Spleen (tissue), 11 donors: ENCODE data around the gene EFNA5. TPM values are rescaled to one million over a fixed set of nuclear protein-coding genes. Genes with fewer than 3 reads are reported as not detected.
A peak's percentile ranks its signal among the peaks of the same experiment; 100 is the strongest.

ENCODE experiments used
- DNase-seq: peaks from one replicate; pipeline ENCODE4 v3.0.0-alpha.2; 2020
- H3K27ac ChIP-seq, 8 donors: fragments of 200-600 bp; sonication (generic) in 7 of 8; 1 replicate in 4 of 8; 2 replicates in 4 of 8; pipeline versions ENCODE4 v1.5.0 to v1.8.0; 2016 to 2021; ENCODE audit warnings: inconsistent platforms in 4 of 8, mild to moderate bottlenecking in 4 of 8, moderate library complexity in 1 of 8
- H3K27me3 ChIP-seq, 7 donors: fragments of 200-600 bp; sonication (generic) in 6 of 7; replicated peaks in 1 of 7; 1 replicate in 4 of 7; 2 replicates in 3 of 7; pipeline versions ENCODE4 v1.5.0 to v1.8.0; 2016 to 2021; ENCODE audit warnings: inconsistent platforms in 3 of 7, mild to moderate bottlenecking in 1 of 7
- H3K36me3 ChIP-seq, 6 donors: fragments of 200-600 bp; sonication (generic) in 5 of 6; 1 replicate in 4 of 6; 2 replicates in 2 of 6; pipeline versions ENCODE4 v1.5.0 to v1.8.0; 2016 to 2021; ENCODE audit warnings: inconsistent platforms in 2 of 6
- H3K4me1 ChIP-seq, 6 donors: fragments of 200-600 bp; sonication (generic) in 5 of 6; 1 replicate in 3 of 6; 2 replicates in 3 of 6; pipeline versions ENCODE4 v1.5.0 to v1.8.0; 2016 to 2021; ENCODE audit warnings: inconsistent platforms in 3 of 6
- H3K4me3 ChIP-seq, 8 donors: fragments of 200-600 bp; sonication (generic) in 7 of 8; 1 replicate in 4 of 8; 2 replicates in 4 of 8; pipeline versions ENCODE4 v1.5.0 to v1.8.0; 2016 to 2021; ENCODE audit warnings: inconsistent platforms in 4 of 8, mild to moderate bottlenecking in 4 of 8, moderate library complexity in 2 of 8
- H3K9me3 ChIP-seq, 8 donors: fragments of 200-600 bp; sonication (generic) in 7 of 8; 1 replicate in 4 of 8; 2 replicates in 4 of 8; pipeline versions ENCODE4 v1.5.0 to v1.8.0; 2016 to 2021; ENCODE audit warnings: inconsistent platforms in 4 of 8
- POLR2A ChIP-seq, 3 donors: fragments of 450-650 bp; IDR thresholded peaks; one replicate each; pipeline ENCODE4 v1.5.1; 2017; ENCODE audit warnings: antibody characterized with exemption in 3 of 3, mild to moderate bottlenecking in 1 of 3
- POLR2AphosphoS5 ChIP-seq, 3 donors: sonication (generic); formaldehyde crosslinking; IDR thresholded peaks; one replicate each; pipeline ENCODE4 v1.5.1; 2017; ENCODE audit warnings: antibody characterized with exemption in 3 of 3
- WGBS, 5 donors: extraction: QIAGEN DNeasy Blood & Tissue Kit in 3 of 5; methylation state at CpG; one replicate each; pipeline versions ENCODE4 v1.1.5 to v1.1.7; 2013 to 2018; 5-methylcytosine and 5-hydroxymethylcytosine counted together
- intact Hi-C: fragments of 100-400 bp; cut with DNase I; formaldehyde crosslinking; loops from one replicate; pipeline ENCODE4 v1.15.0; 2023; ENCODE audit warnings: low total_unique reads
- polyA plus RNA-seq, 3 donors: library from polyadenylated mRNA; stranded (reverse); fragments of 200-250 nt; gene quantifications; one replicate each; pipeline ENCODE4 v1.2.1, GENCODE V29; 2013
- total RNA-seq, 7 donors: library from RNA; depleted of rRNA in 3 of 7; stranded (reverse); fragments of >200 nt in 3 of 7; fragmentation: NEBNext Ultra II Directional in 4 of 7; extraction: Animal tissue kit (Norgen Biotek cat#: 25700) in 4 of 7; gene quantifications; one replicate each; pipeline versions ENCODE4 v1.1.0 to v1.2.1, GENCODE V29; 2016 to 2021
- TF ChIP-seq, protein P1 (sequence below), 11 experiments: fragments of 200-600 bp in 7 of 11; fragments of 450-650 bp in 4 of 11; sonication (generic) in 4 of 11; IDR thresholded peaks in 8 of 11; conservative IDR thresholded peaks in 3 of 11; 1 replicate in 7 of 11; 2 replicates in 4 of 11; pipeline versions ENCODE4 v1.4.0 to v1.8.0; 2016 to 2021; ENCODE audit warnings: antibody characterized with exemption in 11 of 11, inconsistent platforms in 4 of 11, mild to moderate bottlenecking in 1 of 11
- donor health status: healthy with polysubstance abuse.
- donor health status: DM: no; HTN: no; CAD: no; lungs with moderate emphysema.
- donor health status: DM: no; HTN: no; CAD: no.
- donor health status: Bipolar disorder and iron deficiency.
- donor health status: healthy.
- donor health status: DM: no; HTN: no; CAD: no.
- donor health status: DM: yes; HTN: yes; CAD: no.

EFNA5 gene
- total and polyA plus RNA-seq, 10 donors = 0.33 to 29.0 (median 12.2) TPM

DNA sequence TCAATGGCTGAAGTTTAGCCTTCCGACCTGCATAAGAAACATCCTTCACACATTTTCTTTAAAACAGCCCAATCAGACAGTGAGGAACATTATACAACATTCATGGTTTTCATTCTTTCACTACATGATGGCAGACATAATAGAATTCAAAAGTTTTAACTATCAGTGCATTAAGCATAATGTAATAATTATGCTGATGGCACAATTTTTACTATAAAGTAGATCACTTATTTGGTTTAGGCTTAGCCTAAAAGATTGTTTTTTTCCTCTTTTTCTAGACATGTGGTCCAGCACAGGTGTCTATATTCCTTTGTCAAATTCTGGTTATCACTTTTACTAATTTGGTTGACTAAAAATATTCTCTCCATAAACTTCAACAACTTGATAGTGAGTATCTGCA, 46.5 kb downstream of the EFNA5 start:
- DNase-seq = no peak
- intact Hi-C loops = no loop called here
- WGBS, 5 donors = 90 to 97% (median 95%) methylated on average over 1 of the region's 1 CpG
- Histone ChIP-seq H3K27me3 (no peaks in the 10 kb centered on the region), H3K4me1 (no peaks in the 10 kb centered on the region), H3K4me3 (no peak overlapping the region), H3K9me3 (no peaks in the 10 kb centered on the region), H3K27ac (no peak overlapping the region), H3K36me3 (no peaks in the 10 kb centered on the region)
- no peak for TF ChIP-seq POLR2AphosphoS5 (IDR thresholded peaks at IDR 0.05)
- TF ChIP-seq, protein P1, sequence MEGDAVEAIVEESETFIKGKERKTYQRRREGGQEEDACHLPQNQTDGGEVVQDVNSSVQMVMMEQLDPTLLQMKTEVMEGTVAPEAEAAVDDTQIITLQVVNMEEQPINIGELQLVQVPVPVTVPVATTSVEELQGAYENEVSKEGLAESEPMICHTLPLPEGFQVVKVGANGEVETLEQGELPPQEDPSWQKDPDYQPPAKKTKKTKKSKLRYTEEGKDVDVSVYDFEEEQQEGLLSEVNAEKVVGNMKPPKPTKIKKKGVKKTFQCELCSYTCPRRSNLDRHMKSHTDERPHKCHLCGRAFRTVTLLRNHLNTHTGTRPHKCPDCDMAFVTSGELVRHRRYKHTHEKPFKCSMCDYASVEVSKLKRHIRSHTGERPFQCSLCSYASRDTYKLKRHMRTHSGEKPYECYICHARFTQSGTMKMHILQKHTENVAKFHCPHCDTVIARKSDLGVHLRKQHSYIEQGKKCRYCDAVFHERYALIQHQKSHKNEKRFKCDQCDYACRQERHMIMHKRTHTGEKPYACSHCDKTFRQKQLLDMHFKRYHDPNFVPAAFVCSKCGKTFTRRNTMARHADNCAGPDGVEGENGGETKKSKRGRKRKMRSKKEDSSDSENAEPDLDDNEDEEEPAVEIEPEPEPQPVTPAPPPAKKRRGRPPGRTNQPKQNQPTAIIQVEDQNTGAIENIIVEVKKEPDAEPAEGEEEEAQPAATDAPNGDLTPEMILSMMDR (IDR thresholded peaks at IDR 0.05 in 8 of 11, conservative IDR thresholded peaks at IDR 0.05 in 3 of 11) = no peak
- no peak for TF ChIP-seq POLR2A (IDR thresholded peaks at IDR 0.05)

DNA sequence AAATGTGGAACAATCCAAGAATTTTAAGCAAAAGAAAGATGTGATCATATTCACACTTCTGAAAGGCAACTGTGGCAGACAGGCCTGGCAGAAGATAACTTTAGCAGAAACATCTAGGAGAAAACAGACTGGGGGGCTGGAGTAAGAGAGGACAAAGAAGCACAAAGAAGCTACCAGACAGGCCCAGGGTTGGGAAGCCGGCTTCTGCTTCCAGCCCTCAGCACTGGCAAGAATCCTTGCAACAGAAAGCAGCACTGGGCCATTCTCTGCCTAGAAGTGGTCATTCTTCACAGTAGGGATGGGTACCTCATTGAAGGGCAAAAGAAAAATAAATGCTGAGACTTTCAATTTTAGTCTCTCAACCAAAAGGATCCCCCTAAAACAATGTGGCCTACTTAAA, 49.6 kb downstream of the EFNA5 start:
- TF ChIP-seq POLR2AphosphoS5 (IDR thresholded peaks at IDR 0.05) (no peak), POLR2A (IDR thresholded peaks at IDR 0.05) (no peak)
- TF ChIP-seq, protein P1 (IDR thresholded peaks at IDR 0.05 in 8 of 11, conservative IDR thresholded peaks at IDR 0.05 in 3 of 11) = no peak
- WGBS, 5 donors = 80 to 96% (median 90%) methylated on average over 1 of the region's 1 CpG
- no peaks in the 10 kb centered on the region for H3K27me3 ChIP-seq
- no peak for DNase-seq
- H3K9me3 ChIP-seq = no peaks in the 10 kb centered on the region
- intact Hi-C loops = no loop called here
- H3K36me3 ChIP-seq = no peaks in the 10 kb centered on the region
- H3K27ac ChIP-seq = no peak overlapping the region
- H3K4me1 ChIP-seq = no peaks in the 10 kb centered on the region
- no peak overlapping the region for H3K4me3 ChIP-seq

DNA sequence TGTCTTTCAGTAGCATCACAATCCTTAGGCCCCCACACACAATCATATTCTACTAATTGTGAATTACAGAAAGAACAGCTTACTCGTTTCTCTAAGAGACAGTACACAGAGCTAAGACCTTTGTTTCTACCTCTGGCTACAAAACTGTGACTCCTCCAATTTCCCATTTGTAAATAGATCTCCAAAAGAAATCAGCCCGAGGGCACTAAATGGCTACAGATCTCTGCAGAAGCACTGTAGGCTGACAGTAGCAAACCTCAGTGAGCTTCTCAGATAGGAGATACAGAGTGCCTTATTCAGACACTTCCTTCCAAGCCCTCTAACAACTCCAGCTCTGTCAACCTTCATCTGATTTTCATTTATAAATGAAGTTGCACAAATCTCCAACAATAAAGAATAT, 51.0 kb downstream of the EFNA5 start:
- Histone ChIP-seq H3K4me1 (no peaks in the 10 kb centered on the region), H3K4me3 (no peak overlapping the region), H3K27me3 (no peaks in the 10 kb centered on the region), H3K9me3 (no peaks in the 10 kb centered on the region), H3K36me3 (no peaks in the 10 kb centered on the region), H3K27ac (no peak overlapping the region)
- 61 to 76% (median 70%) methylated on average over 2 of the region's 2 CpGs for WGBS, 5 donors
- intact Hi-C loops = no loop called here
- DNase-seq = no peak
- TF ChIP-seq POLR2AphosphoS5 (IDR thresholded peaks at IDR 0.05) (no peak), POLR2A (IDR thresholded peaks at IDR 0.05) (no peak)
- TF ChIP-seq, protein P1 (IDR thresholded peaks at IDR 0.05 in 8 of 11, conservative IDR thresholded peaks at IDR 0.05 in 3 of 11) = no peak

DNA sequence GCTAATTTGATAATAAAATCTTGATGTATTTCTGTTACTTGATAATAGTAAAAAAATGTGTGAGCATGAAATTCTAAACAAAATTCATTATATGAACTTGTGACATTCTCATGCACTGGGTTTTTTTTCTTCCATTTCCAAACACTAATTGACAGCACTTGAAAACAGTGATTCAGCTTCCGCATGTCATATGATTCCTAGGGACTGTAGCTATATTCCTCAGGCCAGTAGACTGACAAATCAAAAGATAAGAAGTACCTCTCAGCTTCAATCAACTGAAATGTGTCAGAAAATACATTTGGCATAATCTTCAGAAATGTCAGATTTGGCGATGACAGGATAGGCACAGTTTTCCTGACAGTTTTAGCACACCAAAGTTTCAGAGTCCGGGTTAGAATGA, 52.5 kb downstream of the EFNA5 start:
- Histone ChIP-seq H3K36me3 (no peaks in the 10 kb centered on the region), H3K4me3 (no peak overlapping the region), H3K9me3 (no peaks in the 10 kb centered on the region), H3K4me1 (no peaks in the 10 kb centered on the region), H3K27me3 (no peaks in the 10 kb centered on the region), H3K27ac (peak overlapping the region in 2 of 8 donors; percentile 24 to 30)
- TF ChIP-seq POLR2AphosphoS5 (IDR thresholded peaks at IDR 0.05) (no peak), POLR2A (IDR thresholded peaks at IDR 0.05) (no peak)
- TF ChIP-seq, protein P1 (IDR thresholded peaks at IDR 0.05 in 8 of 11, conservative IDR thresholded peaks at IDR 0.05 in 3 of 11) = no peak
- WGBS, 5 donors = 74 to 86% (median 79%) methylated on average over 3 of the region's 3 CpGs
- intact Hi-C loops = no loop called here
- no peak for DNase-seq
